ENCODE results near the gene EDNRA.

Gene EDNRA

GRCh38 chr4:147494301-147494700, 13.4 kb downstream of the EDNRA start:
- no peak for DNase-seq (ENCODE audit: low read depth, low spot score)
- H3K4me1 ChIP-seq (ENCODE audit: control insufficient read depth, insufficient read depth, low read length) = no peaks in the 10 kb centered on the region
- no CpG with 5 or more reads among the region's 2 CpGs for whole genome bisulfite sequencing (ENCODE audit: insufficient coverage, insufficient read length)

GRCh38 chr4:147496500-147496899, 15.6 kb downstream of the EDNRA start:
- DNase-seq (ENCODE audit: low read depth, low spot score) = no peak
- Histone ChIP-seq H3K36me3 (ENCODE audit: control insufficient read depth, insufficient read depth, low read length) (no peaks in the 10 kb centered on the region), H3K9me3 (ENCODE audit: control insufficient read depth, insufficient read depth, low read length) (no peaks in the 10 kb centered on the region), H3K27me3 (ENCODE audit: control insufficient read depth, insufficient read depth, low read length) (no peaks in the 10 kb centered on the region), H3K4me1 (ENCODE audit: control insufficient read depth, insufficient read depth, low read length) (no peaks in the 10 kb centered on the region), H3K27ac (ENCODE audit: low read length) (no peak overlapping the region), H3K4me3 (ENCODE audit: low read length) (no peak overlapping the region)
- WGBS (ENCODE audit: insufficient coverage, insufficient read length) = no CpG with 5 or more reads among the region's 1 CpG

More at GRCh38 chr4:147494301-147494700, 13.4 kb downstream of the EDNRA start:
- Histone ChIP-seq H3K4me3 (ENCODE audit: low read length) (no peak overlapping the region), H3K36me3 (ENCODE audit: control insufficient read depth, insufficient read depth, low read length) (no peaks in the 10 kb centered on the region), H3K27me3 (ENCODE audit: control insufficient read depth, insufficient read depth, low read length) (no peaks in the 10 kb centered on the region), H3K9me3 (ENCODE audit: control insufficient read depth, insufficient read depth, low read length) (no peaks in the 10 kb centered on the region), H3K27ac (ENCODE audit: low read length) (no peak overlapping the region)

- no CpG with 5 or more reads among the region's 4 CpGs for WGBS (ENCODE audit: insufficient coverage, insufficient read length)
- DNase-seq (ENCODE audit: low read depth, low spot score) = no peak
- no peak overlapping the region for H3K27ac ChIP-seq (ENCODE audit: low read length)
Observed at GRCh38 chr4:147498031-147498660, 17.2 kb downstream of the EDNRA start.

DNA sequence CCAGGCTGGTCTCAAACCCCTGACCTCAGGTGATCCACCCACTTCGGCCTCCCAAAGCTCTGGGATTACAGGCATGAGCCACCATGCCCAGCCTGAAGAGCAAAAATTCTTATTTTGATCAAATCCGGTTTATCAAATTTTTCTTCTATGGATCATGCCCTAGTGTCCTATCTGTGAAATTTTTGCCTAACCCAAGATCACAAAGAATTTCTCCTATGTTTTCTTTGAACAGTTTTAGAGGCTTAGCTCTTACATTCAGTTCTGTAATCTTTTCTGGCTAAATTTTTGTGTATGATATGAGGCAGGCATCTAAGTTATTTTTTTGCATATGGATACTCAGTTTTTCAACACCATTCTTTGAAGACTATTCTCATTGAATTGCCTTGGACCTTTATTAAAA, 27.4 kb downstream of the EDNRA start:
- no peak overlapping the region for H3K4me3 ChIP-seq (ENCODE audit: low read length)
- no CpG with 5 or more reads among the region's 2 CpGs for whole genome bisulfite sequencing (ENCODE audit: insufficient coverage, insufficient read length)
- no peaks in the 10 kb centered on the region for H3K9me3 ChIP-seq (ENCODE audit: control insufficient read depth, insufficient read depth, low read length)
- no peaks in the 10 kb centered on the region for H3K36me3 ChIP-seq (ENCODE audit: control insufficient read depth, insufficient read depth, low read length)
- H3K27me3 ChIP-seq (ENCODE audit: control insufficient read depth, insufficient read depth, low read length) = no peaks in the 10 kb centered on the region
- no peak for DNase-seq (ENCODE audit: low read depth, low spot score)
- no peak overlapping the region for H3K27ac ChIP-seq (ENCODE audit: low read length)
- no peaks in the 10 kb centered on the region for H3K4me1 ChIP-seq (ENCODE audit: control insufficient read depth, insufficient read depth, low read length)

More at GRCh38 chr4:147498031-147498660, 17.2 kb downstream of the EDNRA start:
- Histone ChIP-seq H3K27me3 (ENCODE audit: control insufficient read depth, insufficient read depth, low read length) (no peaks in the 10 kb centered on the region), H3K4me1 (ENCODE audit: control insufficient read depth, insufficient read depth, low read length) (no peaks in the 10 kb centered on the region), H3K4me3 (ENCODE audit: low read length) (no peak overlapping the region), H3K9me3 (ENCODE audit: control insufficient read depth, insufficient read depth, low read length) (no peaks in the 10 kb centered on the region), H3K36me3 (ENCODE audit: control insufficient read depth, insufficient read depth, low read length) (no peaks in the 10 kb centered on the region)

DNA sequence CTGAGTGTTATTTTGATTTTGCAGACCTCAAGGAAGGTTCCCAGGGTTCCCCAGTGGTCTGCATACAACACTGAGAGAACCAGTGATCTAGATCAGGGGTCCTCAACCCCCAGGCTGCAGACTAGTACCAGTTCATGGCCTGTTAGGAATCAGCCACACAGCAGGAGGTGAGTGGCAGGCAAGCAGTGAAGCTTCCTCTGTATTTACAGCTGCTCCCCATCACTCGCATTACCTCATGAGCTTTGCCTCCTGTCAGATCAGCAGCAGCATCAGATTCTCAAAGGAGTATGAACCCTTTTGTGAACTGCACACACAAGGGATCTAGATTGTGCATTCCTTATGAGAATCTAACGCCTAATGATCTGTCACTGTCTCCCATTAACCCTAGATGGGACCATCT, 28.5 kb downstream of the EDNRA start:
- H3K36me3 ChIP-seq (ENCODE audit: control insufficient read depth, insufficient read depth, low read length) = no peaks in the 10 kb centered on the region
- H3K27ac ChIP-seq (ENCODE audit: low read length) = no peak overlapping the region
- no peaks in the 10 kb centered on the region for H3K27me3 ChIP-seq (ENCODE audit: control insufficient read depth, insufficient read depth, low read length)
- H3K9me3 ChIP-seq (ENCODE audit: control insufficient read depth, insufficient read depth, low read length) = no peaks in the 10 kb centered on the region
- H3K4me1 ChIP-seq (ENCODE audit: control insufficient read depth, insufficient read depth, low read length) = no peaks in the 10 kb centered on the region
- no CpG with 5 or more reads among the region's 2 CpGs for WGBS (ENCODE audit: insufficient coverage, insufficient read length)
- no peak for DNase-seq (ENCODE audit: low read depth, low spot score)
- no peak overlapping the region for H3K4me3 ChIP-seq (ENCODE audit: low read length)

GRCh38 chr4:147510962-147511668, 30.2 kb downstream of the EDNRA start:
- no peaks in the 10 kb centered on the region for H3K9me3 ChIP-seq (ENCODE audit: control insufficient read depth, insufficient read depth, low read length)
- H3K36me3 ChIP-seq (ENCODE audit: control insufficient read depth, insufficient read depth, low read length) = no peaks in the 10 kb centered on the region
- WGBS (ENCODE audit: insufficient coverage, insufficient read length) = no CpG with 5 or more reads among the region's 2 CpGs
- DNase-seq (ENCODE audit: low read depth, low spot score) = no peak
- no peaks in the 10 kb centered on the region for H3K27me3 ChIP-seq (ENCODE audit: control insufficient read depth, insufficient read depth, low read length)
- H3K4me1 ChIP-seq (ENCODE audit: control insufficient read depth, insufficient read depth, low read length) = no peaks in the 10 kb centered on the region
- H3K4me3 ChIP-seq (ENCODE audit: low read length) = no peak overlapping the region
- H3K27ac ChIP-seq (ENCODE audit: low read length) = no peak overlapping the region

GRCh38 chr4:147513091-147513490, 32.2 kb downstream of the EDNRA start:
- H3K27me3 ChIP-seq (ENCODE audit: control insufficient read depth, insufficient read depth, low read length) = no peaks in the 10 kb centered on the region
- H3K4me1 ChIP-seq (ENCODE audit: control insufficient read depth, insufficient read depth, low read length) = no peaks in the 10 kb centered on the region
- H3K36me3 ChIP-seq (ENCODE audit: control insufficient read depth, insufficient read depth, low read length) = no peaks in the 10 kb centered on the region
- no peaks in the 10 kb centered on the region for H3K9me3 ChIP-seq (ENCODE audit: control insufficient read depth, insufficient read depth, low read length)
- H3K27ac ChIP-seq (ENCODE audit: low read length) = no peak overlapping the region
- DNase-seq (ENCODE audit: low read depth, low spot score) = no peak
- no peak overlapping the region for H3K4me3 ChIP-seq (ENCODE audit: low read length)
- no CpG with 5 or more reads among the region's 2 CpGs for WGBS (ENCODE audit: insufficient coverage, insufficient read length)

DNA sequence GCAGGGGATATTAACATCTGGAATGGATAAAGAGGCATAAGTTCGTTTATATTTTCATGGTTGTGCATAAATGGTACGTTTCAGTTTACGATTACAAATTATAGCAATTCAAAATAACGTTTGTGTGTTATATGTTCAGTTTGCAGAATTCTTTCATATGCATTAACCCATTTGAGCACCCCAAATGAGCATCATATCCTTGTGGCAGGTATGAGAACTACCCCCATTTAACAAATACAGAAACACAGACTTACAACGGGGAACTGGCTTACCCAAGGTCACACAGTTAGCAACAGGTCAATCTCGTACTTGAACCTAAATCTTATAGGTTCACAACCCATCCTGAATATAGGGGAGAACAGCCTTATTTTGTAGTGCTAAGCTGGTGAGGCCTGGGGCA, 33.1 kb downstream of the EDNRA start:
- H3K27ac ChIP-seq (ENCODE audit: low read length) = no peak overlapping the region
- H3K4me3 ChIP-seq (ENCODE audit: low read length) = no peak overlapping the region
- DNase-seq (ENCODE audit: low read depth, low spot score) = no peak
- H3K9me3 ChIP-seq (ENCODE audit: control insufficient read depth, insufficient read depth, low read length) = no peaks in the 10 kb centered on the region
- H3K4me1 ChIP-seq (ENCODE audit: control insufficient read depth, insufficient read depth, low read length) = no peaks in the 10 kb centered on the region
- no CpG with 5 or more reads among the region's 6 CpGs for WGBS (ENCODE audit: insufficient coverage, insufficient read length)
- no peaks in the 10 kb centered on the region for H3K27me3 ChIP-seq (ENCODE audit: control insufficient read depth, insufficient read depth, low read length)
- H3K36me3 ChIP-seq (ENCODE audit: control insufficient read depth, insufficient read depth, low read length) = no peaks in the 10 kb centered on the region

DNA sequence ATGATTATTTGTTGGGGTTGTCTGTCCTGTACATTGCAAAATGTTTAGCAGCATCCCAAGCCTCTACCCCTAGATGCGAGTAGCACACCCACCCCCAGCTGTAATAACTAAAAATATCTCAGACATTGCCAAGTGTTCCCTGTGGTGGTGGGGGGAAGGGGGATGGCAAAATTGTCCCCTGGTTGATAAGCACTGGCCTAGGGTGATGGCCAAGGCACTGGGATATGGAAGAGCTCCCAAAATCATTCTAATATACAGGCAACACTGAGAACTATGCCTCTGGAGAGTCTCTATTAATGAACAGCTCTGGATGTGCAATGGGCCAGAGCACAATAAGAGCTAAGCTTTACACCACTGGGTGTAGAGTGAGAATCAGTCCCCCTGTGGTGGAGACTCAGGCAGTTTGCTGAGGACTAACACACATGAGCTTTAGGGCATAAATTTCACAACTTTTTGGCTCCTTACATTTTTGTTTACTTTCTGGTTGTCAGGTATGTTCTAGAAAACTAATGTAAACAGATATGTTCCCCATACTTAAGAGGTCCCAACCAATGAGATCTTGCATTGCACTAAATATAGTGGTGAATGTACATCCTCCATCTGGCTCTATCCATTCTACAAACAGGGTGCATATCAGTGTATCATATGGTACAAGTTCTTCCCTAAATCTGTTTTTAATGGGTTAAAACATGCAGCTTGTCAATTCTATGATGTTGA, 34.5 kb downstream of the EDNRA start:
- no CpG with 5 or more reads among the region's 1 CpG for WGBS (ENCODE audit: insufficient coverage, insufficient read length)
- no peak overlapping the region for H3K4me3 ChIP-seq (ENCODE audit: low read length)
- H3K9me3 ChIP-seq (ENCODE audit: control insufficient read depth, insufficient read depth, low read length) = no peaks in the 10 kb centered on the region
- DNase-seq (ENCODE audit: low read depth, low spot score) = no peak
- H3K36me3 ChIP-seq (ENCODE audit: control insufficient read depth, insufficient read depth, low read length) = no peaks in the 10 kb centered on the region
- H3K27me3 ChIP-seq (ENCODE audit: control insufficient read depth, insufficient read depth, low read length) = no peaks in the 10 kb centered on the region
- H3K27ac ChIP-seq (ENCODE audit: low read length) = no peak overlapping the region
- no peaks in the 10 kb centered on the region for H3K4me1 ChIP-seq (ENCODE audit: control insufficient read depth, insufficient read depth, low read length)

GRCh38 chr4:147516133-147516532, 35.2 kb downstream of the EDNRA start:
- no peaks in the 10 kb centered on the region for H3K9me3 ChIP-seq (ENCODE audit: control insufficient read depth, insufficient read depth, low read length)
- no peak for DNase-seq (ENCODE audit: low read depth, low spot score)
- no peak overlapping the region for H3K4me3 ChIP-seq (ENCODE audit: low read length)
- H3K36me3 ChIP-seq (ENCODE audit: control insufficient read depth, insufficient read depth, low read length) = no peaks in the 10 kb centered on the region
- no peak overlapping the region for H3K27ac ChIP-seq (ENCODE audit: low read length)
- no peaks in the 10 kb centered on the region for H3K4me1 ChIP-seq (ENCODE audit: control insufficient read depth, insufficient read depth, low read length)
- no peaks in the 10 kb centered on the region for H3K27me3 ChIP-seq (ENCODE audit: control insufficient read depth, insufficient read depth, low read length)
- WGBS (ENCODE audit: insufficient coverage, insufficient read length) = no CpG with 5 or more reads among the region's 1 CpG

Measured in iPS DF 6.9 (cell line).